Measurements from ENCODE around the gene PDE11A. TPM values are rescaled to one million over a fixed set of nuclear protein-coding genes. Genes with fewer than 3 reads are reported as not detected.

PDE11A gene
- total and polyA plus RNA-seq, 12 donors: 0.26 to 2.9 (median 0.58) TPM

GRCh38 chr2:177906041-177906718 lies 166.4 kb downstream of the PDE11A start:
- intact Hi-C loops (cut with DNase I): no loop called here
- no peaks in the 10 kb centered on the region for H3K4me1 ChIP-seq (replicated peaks in 1 of 2)
- H3K27me3 ChIP-seq: no peaks in the 10 kb centered on the region
- WGBS, 4 donors: 37 to 40% (median 37%) methylated on average over 12 of the region's 12 CpGs
- TF ChIP-seq, protein P1, sequence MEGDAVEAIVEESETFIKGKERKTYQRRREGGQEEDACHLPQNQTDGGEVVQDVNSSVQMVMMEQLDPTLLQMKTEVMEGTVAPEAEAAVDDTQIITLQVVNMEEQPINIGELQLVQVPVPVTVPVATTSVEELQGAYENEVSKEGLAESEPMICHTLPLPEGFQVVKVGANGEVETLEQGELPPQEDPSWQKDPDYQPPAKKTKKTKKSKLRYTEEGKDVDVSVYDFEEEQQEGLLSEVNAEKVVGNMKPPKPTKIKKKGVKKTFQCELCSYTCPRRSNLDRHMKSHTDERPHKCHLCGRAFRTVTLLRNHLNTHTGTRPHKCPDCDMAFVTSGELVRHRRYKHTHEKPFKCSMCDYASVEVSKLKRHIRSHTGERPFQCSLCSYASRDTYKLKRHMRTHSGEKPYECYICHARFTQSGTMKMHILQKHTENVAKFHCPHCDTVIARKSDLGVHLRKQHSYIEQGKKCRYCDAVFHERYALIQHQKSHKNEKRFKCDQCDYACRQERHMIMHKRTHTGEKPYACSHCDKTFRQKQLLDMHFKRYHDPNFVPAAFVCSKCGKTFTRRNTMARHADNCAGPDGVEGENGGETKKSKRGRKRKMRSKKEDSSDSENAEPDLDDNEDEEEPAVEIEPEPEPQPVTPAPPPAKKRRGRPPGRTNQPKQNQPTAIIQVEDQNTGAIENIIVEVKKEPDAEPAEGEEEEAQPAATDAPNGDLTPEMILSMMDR (IDR thresholded peaks at IDR 0.05): peak; percentile 32 to 71 (median 60)
- no peak for TF ChIP-seq POLR2A (IDR thresholded peaks at IDR 0.05)
- no peaks in the 10 kb centered on the region for H3K36me3 ChIP-seq (replicated peaks in 1 of 2)
- peak; percentile 33 to 76 (median 54) for DNase-seq
- H3K4me3 ChIP-seq: no peak overlapping the region
- no peaks in the 10 kb centered on the region for H3K9me3 ChIP-seq (replicated peaks in 1 of 3)
- H3K27ac ChIP-seq: no peak overlapping the region

- intact Hi-C loops (cut with DNase I): no loop called here
- Histone ChIP-seq H3K36me3 (replicated peaks in 1 of 2) (no peaks in the 10 kb centered on the region), H3K27ac (no peak overlapping the region), H3K4me3 (no peak overlapping the region), H3K27me3 (no peaks in the 10 kb centered on the region), H3K9me3 (replicated peaks in 1 of 3) (no peaks in the 10 kb centered on the region), H3K4me1 (replicated peaks in 1 of 2) (no peaks in the 10 kb centered on the region)
- 78 to 92% (median 88%) methylated on average over 2 of the region's 2 CpGs for WGBS, 4 donors
- TF ChIP-seq, protein P1 (IDR thresholded peaks at IDR 0.05): no peak
- no peak for TF ChIP-seq POLR2A (IDR thresholded peaks at IDR 0.05)
- no peak for DNase-seq
These were observed 166.9 kb downstream of the PDE11A start for GRCh38 chr2:177905640-177906039.

- TF ChIP-seq, protein P1 (IDR thresholded peaks at IDR 0.05): no peak
- TF ChIP-seq POLR2A (IDR thresholded peaks at IDR 0.05): no peak
- DNase-seq: no peak
- no peaks in the 10 kb centered on the region for H3K36me3 ChIP-seq (replicated peaks in 1 of 2)
- H3K27ac ChIP-seq: no peak overlapping the region
- H3K4me3 ChIP-seq: no peak overlapping the region
- H3K9me3 ChIP-seq (replicated peaks in 1 of 3): no peaks in the 10 kb centered on the region
- H3K4me1 ChIP-seq (replicated peaks in 1 of 2): no peaks in the 10 kb centered on the region
- no peaks in the 10 kb centered on the region for H3K27me3 ChIP-seq
- intact Hi-C loops (cut with DNase I): no loop called here
- WGBS, 4 donors: 55 to 74% (median 66%) methylated on average over 2 of the region's 2 CpGs
These were observed 170.0 kb downstream of the PDE11A start for GRCh38 chr2:177902395-177903163.

DNA sequence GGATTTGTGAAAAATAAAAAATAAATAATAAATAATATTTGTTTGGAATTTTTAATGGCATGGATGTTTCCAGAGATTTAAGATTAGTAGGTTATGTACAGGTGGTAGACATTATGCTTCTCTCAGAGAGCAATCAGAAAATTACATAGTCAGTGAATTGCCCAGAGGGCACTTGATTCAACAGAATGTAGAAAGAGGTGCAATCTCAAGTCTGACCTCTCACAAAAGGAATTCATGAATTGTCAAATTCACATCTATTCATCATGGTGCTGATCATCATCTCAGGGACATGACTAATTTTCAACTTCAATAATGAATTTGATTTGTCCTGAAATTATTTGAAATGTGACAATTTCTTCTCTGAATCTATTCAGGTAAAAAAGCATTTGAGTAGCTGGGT lies 172.5 kb downstream of the PDE11A start:
- no peak for DNase-seq
- no peaks in the 10 kb centered on the region for H3K4me1 ChIP-seq (replicated peaks in 1 of 2)
- no peaks in the 10 kb centered on the region for H3K9me3 ChIP-seq (replicated peaks in 1 of 3)
- H3K27ac ChIP-seq: no peak overlapping the region
- no peak overlapping the region for H3K4me3 ChIP-seq
- TF ChIP-seq POLR2A (IDR thresholded peaks at IDR 0.05): no peak
- TF ChIP-seq, protein P1 (IDR thresholded peaks at IDR 0.05): no peak
- intact Hi-C loops (cut with DNase I): no loop called here
- H3K36me3 ChIP-seq (replicated peaks in 1 of 2): no peaks in the 10 kb centered on the region
- no peaks in the 10 kb centered on the region for H3K27me3 ChIP-seq

Measured in adrenal gland (tissue), 12 donors.